Amygdala (tissue), 56 donors: ENCODE data around the gene GALNT18.

Experiments
- DNase-seq, 56 donors: peaks; one replicate each; lab custom pipeline; 2025; lab: John Stamatoyannopoulos, UW

Gene GALNT18

DNA sequence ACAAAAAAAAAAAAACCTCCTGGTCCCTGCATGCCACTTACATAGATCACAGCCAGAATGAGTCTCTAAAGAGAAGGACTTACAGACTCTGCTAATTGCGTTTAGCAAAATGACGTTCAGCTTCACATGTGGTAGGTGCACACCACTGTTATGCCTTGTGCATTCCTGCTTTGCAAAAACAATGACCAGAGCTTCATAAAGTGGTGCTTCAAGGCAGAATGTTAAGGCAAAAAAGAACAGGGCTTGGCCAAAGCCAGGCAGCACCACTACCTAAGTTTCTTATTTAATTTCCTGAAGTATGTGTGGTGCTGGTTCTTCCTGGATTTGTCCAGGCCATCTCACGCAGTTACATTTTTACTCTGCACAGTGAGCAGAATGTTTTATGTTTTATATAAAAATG lies 85.2 kb downstream of the GALNT18 start:
- DNase-seq = no peak

DNA sequence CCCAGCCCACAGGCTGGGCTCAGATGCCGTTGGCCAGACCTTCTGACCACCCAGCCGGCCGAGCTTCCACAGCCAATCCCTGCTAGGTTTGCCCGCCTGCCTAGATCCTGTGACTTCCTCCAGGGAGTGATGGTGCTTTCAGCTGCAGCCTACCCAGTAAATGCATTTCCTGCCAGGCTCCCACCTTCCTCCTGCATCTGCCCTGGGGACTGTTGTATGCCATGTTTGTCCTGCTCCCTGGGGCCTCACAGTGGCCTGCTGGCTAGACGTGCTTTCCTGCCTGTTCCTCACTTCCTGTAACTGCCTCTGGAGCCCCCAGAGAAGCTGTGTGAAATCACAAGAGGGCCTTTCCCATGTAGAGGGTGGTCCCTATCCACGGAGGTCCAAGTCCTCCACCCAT lies 86.2 kb downstream of the GALNT18 start:
- no peak for DNase-seq

DNA sequence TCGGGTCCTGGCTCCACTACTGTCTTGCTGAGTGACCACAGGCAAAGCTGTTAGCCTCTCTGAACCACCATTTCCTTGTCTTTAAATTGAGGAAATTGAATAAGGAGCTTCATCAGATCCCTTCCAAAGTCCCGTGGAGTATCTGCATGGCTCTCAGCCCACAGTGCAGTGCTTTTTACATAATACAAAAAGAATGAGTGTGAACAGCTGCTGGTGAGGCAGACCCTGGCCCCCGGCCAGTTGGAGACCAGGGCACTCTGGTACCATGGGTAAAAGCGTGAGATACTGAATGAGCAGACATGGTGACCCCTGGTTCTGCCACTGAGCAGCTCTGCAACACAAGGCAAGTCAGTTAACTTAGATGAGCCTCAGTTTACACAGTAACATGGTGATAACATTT lies 86.8 kb downstream of the GALNT18 start:
- peak in 6 of 56 donors; percentile 8 to 42 (median 12) for DNase-seq

DNA sequence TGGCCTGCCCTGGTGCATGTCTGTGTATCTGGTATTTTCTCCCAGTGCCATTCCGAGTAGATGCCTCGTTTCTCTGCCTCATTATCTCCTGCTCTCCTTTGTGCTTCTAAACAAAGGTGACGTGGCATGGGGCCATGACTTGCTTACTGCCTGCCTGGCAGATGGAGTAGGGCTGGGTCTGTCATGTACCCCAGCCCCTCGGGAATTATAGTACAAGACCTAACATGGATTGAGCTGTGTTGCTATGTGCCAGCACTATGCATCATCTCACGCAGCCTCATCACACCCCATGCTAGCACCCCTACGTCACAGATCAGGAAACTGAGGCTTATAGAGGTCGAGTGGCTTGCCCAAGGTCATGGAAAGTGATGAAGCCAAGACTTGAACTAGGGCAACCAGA lies 88.1 kb downstream of the GALNT18 start:
- DNase-seq = peak in 5 of 56 donors; percentile 10 to 22 (median 15)

DNA sequence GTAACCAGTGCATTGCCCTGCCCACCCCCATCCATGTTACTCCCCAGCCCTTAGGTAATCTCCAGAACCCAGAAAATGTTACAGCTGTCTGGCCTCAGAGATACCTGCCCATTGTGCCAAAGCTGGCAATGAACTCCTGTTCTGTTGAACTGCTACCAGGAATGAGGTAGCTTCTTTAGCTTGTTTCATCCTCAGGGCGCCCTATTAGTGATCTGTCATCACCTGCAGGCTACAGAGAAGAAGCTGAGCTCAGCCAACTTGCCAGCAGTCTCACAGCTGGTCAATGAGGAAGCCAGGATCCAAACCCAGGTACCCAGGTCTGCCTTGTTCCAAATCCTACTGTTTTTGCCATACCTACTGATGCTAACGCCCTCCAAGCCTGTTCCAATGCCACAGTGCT lies 88.7 kb downstream of the GALNT18 start:
- no peak for DNase-seq

DNA sequence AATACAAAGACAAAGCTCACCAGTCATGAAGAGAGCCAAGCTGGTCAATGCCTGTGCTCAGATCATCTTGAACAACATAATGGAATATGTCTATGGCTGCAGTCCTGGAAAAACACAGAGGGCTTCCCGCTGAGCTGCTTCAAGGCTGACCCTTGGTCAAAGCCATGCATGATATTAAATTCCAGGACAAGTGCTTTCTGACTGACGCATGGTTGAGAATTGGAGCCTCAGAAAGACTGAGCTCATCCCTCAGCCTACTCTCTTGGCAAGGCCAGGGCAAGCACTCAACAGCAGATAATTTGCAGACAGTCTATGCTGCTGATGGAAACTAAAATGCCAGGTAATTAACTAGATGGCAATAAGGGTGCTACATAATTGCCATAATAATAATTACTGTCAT lies 89.2 kb downstream of the GALNT18 start:
- DNase-seq = no peak

DNA sequence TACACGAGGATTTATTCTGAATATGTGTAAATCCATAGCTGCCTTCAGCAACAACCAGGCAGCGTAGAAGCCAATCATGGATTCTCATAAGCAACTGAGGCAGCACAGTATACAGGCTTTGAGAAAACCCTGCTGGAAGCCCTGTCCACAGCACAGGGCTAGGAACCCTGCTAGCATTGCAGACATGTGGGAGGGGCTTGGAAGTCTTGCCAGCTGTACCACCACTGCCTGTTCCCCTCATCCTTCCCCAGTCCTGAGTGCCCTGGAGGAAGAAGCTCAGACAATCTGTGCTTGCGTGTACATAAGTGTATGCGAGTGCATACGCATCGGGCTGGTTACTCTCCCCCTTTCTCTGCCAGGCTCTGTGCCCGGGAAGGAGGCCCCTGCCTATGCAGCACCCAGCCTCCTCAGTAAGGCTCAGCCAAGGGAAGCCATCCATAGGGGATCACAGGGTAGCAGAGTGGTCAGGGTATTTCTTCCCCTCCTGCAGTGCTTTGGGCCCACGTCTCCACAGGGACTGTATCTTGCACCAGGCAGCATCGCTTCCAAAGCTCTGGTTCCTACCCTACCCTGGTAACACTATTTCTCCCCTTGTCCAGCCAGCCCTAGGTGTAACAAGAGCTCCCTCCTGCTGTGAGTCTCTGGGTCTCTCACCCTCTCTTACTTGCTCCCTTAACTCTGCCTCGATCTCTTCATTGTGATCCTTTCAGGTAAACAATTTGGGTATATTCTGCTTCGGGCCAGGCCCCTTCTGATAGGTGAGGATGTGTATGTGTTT lies 90.5 kb downstream of the GALNT18 start:
- DNase-seq = peak in 6 of 56 donors; percentile 10 to 39 (median 20)

DNA sequence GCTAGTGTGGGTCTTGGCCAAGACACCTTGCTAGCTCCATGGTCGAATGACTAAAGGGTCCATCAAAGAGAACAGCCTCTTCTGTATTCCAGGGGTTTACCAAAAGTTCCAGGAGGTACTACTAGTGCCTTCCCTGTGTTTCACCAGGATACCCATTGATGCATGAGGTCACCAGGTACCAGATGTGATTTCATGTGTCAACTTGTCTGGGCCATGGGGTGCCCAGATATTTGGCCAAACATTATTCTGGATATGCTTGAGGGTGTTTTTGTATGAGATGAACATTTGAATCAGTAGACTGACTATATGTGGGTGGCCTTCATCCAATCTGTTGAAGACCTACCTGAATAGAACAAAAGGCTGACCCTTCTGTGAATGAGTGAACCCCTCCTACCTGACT lies 92.8 kb downstream of the GALNT18 start:
- no peak for DNase-seq

DNA sequence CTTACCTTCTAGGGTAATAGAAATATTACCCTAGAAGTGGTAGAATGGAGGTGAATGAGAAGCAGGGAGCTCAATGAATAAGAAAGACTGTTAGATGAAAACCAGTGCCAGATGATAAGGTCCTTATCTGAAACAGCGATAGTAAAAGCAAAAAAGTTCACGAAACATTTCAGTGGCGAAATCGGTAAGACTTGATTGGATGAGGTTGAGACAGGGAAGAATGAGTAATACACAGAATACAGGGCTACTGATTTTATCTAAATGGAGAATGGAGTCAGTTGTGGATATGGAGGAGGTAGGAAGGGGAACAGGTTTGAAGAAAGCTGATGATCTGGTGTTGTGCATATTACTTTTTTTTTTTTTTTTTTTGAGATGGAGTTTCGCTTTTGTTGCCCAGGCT lies 96.5 kb downstream of the GALNT18 start:
- no peak for DNase-seq

DNA sequence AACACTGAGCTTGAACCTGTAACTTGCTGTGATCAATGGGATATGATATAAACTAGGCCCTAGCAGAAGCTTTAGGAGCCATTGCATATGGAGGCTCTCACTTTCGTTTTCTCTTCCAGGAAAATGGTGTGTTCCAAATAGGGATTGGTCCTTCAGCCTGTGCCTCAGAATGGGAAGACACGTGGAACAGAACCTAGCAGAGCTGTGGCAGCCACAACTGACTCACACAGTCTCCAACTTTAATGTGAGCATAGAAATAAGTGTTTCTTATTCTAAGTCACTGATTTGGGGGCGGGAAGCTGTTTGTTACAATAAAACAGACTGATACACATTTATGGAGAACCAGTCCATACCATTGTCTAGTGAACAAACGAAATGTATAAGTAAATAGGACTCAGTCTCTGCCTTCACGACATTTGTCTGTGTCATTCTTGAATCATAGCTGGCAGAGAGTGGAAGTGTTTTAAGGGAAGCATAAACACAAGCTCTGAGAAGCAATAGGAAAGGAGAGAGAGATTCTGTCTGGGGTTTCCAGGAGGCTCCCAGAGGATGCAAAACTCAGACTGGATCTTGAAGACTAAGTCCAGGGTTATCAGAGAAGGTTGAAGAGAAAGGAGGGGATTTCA lies 97.3 kb downstream of the GALNT18 start:
- DNase-seq = peak in 1 of 56 donors; percentile 15

DNA sequence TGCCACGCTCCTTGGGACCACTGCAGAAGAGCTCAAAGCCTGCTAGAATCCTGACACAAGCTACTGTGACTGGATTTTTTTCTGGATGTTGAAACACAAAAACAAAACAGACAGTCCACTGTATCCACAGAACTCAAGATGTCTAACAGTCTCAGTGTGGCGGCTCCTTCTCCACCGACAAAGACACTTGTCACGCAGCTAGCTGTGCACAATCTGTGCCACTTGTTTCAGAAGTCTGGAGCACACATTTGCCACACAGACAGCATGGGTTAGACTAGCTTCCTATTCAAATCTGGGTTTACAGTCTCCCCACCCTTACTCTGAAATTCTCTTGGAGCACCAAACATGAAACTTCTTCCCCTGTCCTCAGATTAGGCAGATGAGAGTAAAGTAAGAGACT lies 99.2 kb downstream of the GALNT18 start:
- no peak for DNase-seq

DNA sequence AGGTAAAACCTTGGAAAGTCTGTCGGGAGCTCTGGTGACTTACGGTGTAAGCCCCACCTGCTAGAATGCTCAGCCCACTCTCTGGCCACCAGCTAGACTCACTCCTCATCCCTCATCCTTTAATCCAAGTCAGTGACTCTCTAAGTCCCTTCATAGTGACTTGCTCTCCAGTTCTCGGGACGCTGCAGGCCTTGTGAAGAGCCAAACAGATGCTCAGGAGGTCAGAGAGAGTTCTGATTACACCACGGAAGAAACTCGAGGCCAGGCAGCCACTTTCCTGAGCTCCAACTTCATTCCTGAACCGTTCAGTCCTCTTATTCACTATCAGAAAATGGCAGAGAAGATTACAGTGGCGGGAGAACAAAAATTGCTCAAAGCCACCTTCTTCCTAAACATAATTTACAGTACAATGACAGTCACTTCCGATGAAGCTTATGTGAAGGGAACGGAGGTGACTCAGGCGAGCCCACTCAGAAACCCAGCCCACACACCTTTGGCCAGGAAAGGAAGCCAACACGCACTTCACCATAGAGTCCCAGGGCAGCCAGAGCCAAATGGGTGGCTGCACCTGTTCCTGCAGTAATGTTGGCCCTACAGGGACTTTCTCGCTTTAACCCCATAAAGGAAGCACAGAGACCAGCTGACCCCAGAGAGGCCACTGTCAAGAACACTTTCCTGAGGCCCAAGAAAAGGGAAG lies 100.4 kb downstream of the GALNT18 start:
- no peak for DNase-seq

DNA sequence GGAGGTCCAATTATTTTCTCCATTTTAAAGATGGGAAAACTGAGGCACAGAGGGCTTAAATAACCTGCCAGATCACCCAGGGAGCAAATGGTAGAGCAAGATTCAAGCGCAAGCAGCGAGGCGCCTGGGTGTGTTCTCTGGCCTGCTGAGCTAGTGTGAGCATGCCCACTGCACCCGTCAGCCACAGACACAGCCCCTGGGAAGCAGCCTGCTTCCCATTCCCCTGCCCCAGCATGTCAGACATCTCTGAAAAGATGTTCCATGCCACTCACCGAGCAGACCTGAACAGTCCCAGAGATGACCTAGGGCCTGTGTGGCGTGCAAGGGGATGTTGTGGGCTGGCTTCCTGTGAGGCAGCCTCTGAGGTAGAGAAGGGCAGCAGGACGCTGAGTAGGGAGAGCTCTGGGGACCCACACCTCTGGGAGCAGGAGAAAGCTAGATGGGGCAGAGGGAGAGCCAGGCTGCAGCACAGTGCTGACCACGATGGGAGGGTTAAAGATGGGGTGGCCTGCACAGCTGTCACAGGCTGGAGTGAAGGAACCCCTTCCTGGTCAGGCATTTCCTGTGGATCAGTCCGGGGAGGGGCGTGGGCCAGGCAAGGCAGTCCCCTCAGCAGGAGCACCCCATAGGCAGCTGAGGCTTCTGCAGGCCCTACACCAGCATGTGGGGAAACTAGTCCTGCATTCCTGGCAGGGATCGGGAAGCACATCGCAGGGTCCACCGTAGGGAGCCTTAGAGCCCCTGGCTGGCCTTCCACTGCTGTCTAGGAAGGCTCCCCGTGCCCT lies 101.4 kb downstream of the GALNT18 start:
- DNase-seq = no peak

DNA sequence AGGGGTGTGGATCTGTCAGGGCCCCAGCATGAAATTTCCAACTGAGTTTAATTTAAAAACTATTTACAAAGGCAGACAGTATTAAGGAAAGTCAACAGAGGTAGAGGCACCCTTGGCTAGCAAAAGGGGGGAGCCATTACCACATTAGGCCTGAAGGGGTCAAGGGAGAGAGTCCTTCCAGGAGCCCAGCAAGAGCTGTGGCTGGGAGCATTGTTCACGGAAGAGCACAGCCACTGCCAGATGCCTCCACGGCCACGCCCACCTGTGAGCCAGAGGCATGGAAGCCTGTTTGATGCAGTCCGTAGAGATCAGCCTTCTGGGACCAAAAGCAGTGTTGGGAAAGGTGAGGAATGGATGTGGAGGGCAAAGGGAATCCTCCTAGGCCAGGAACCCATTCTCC lies 102.6 kb downstream of the GALNT18 start:
- DNase-seq = no peak

DNA sequence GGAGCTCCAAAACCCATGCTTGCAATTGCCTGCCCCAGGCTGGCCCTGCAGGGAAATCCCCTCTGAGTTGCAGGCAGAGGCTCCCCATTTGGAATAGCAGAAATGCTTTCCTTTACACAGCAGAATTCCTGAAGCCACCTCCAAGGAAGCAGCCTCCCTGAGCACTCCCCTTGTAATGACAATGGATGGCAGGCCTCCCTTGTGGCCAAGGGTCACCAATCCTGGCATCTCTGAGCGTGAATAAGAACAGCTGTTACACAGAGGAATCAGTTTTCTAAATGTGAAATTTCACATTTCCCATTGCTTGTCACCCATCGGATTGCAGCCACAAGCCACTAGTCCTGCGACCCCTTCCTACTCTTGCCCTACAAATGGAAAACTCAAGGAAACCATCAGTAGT lies 107.6 kb downstream of the GALNT18 start:
- no peak for DNase-seq

DNA sequence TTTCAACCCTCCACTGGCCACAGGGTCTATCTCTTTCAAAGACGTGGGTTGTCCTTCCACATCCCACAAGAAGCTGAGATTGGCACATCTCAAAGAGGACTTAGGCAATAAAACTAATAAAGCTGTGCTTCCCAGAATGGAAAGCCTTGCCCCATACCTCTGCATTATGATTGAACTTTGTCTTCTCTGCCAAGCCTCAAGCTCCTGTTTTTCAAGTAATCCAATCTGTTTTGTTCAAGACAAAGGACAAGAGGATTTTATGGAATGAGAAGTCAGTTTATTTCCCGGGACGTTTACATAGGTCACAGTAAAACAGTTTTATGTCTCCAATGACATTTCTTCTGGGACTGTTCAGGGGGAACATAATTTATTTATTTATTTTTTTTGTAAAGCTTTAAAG lies 108.4 kb downstream of the GALNT18 start:
- no peak for DNase-seq

DNA sequence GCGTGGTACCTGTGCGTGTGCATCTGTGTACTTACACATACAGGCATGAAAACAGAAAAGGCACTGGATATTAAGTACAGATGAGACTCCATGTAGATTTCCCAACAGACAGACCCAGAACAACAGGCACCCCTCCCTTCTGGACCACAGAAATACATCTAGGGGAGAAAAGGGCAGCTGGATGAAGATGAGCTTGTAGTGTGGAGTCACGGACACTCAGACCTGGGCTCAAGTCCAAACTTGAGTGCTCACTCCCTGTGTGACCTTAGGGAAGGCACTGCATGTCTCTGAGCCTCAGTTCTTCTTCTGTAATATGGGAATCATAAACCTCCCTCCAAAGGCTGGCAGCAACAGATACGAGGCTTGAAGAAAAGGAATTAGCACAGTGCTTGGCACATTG lies 108.9 kb downstream of the GALNT18 start:
- no peak for DNase-seq

DNA sequence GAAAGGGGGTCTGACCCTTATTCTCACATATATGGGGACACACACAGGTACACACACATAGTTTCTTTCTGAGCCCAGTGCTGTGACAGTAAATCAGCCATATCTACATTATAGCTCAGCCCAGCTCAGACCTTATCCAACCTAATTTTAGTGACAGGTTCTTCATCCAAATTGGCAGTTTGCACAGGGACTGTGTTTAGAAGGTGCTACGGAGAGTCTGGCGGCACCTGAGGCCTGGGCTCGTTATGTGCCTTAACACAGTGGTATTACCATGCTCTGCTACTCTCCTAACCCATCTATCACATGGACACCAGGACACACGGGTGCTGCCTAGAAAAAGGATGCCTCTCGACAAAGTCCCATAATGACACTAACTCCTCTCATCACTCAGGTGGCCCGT lies 109.3 kb downstream of the GALNT18 start:
- no peak for DNase-seq

DNA sequence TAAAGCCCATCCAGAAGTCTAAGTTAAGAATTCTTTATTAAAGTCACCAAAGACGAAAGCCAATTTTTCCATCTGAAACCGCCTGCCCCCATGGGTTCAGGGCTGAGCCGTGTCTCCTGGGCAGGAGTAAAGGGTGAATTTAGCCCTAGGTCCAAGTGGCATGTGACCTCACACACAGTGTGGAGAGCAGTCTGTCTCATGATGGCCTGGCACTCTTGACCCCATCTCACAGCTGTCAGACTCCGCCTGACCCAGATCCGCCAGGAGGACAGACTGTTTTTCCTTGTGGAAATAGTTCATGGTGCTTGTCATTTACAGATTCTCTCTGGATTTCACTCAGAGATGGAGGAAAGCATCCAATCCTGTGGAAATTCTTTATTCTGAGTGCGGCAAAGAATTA lies 109.7 kb downstream of the GALNT18 start:
- DNase-seq = no peak

DNA sequence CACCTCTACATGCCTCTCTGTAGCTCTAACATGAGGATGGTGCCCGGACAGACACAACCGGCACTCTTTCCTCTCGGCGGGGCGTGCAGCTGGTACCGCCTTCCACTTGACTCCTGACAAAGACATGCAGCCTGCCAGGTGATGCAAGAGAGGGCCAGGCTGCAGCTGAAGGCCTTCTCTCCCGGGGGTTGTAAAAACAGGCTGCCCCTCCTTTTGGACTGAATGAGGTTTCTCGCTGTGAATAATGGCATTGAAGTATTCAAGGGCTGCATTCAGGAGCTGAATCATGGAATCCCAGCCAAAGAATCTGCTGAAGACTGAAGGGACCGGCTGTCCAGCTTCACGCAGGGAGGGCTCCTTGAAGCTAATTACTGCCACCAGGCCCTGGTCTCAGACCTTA lies 110.9 kb downstream of the GALNT18 start:
- peak in 45 of 56 donors; percentile 15 to 73 (median 44) for DNase-seq

DNA sequence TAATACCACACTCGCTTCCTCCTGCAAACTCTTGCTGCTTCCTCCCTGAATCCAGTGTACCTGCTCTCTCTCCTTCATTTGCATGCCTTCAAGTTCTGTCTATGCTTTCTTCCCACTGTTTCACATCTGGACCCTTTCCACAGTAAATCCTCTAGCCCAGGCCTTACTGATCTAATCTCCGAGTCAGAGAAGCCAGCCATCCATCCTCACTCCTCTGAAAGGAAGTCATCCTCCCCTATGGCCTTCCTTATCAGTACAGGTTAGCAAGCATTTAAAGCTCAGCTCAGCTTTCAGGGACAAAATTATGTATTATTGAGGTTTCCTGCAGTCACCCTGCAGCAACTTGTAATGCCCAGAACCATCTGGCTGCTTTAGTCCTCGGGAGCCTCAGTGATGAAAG lies 116.1 kb downstream of the GALNT18 start:
- DNase-seq = no peak
